Activated CD8-positive, alpha-beta T cell treated with anti-CD3 and anti-CD28 coated beads for 36 hours (primary cell): ENCODE measurements around the gene SYS1. TPM values are rescaled to one million over a fixed set of nuclear protein-coding genes. Genes with fewer than 3 reads are reported as not detected.

Source experiments
- ATAC-seq: fragments of 200-7000 bp; cut with Tn5 transposase; one replicate; pipeline ENCODE4 v1.10.0; 2021; ENCODE audit warnings: mild to moderate bottlenecking, moderate library complexity
- CTCF ChIA-PET: fragments of 350-600 bp; sonication (Branson Sonifier 250); formaldehyde crosslinking; loops from one replicate; lab custom pipeline; 2021; ENCODE audit warnings: antibody characterized with exemption; lab: Charles Lee
- POLR2A ChIA-PET: fragments of 350-600 bp; sonication (Branson Sonifier 250); formaldehyde crosslinking; loops from one replicate; lab custom pipeline; 2021; ENCODE audit warnings: antibody characterized with exemption; lab: Charles Lee
- DNase-seq: peaks from one replicate; pipeline ENCODE4 v3.0.0-alpha.2; 2020
- H3K27ac Mint-ChIP-seq: one replicate; pipeline ENCODE4 v1.8.0; 2021; ENCODE audit warnings: mild to moderate bottlenecking, mixed read lengths
- H3K27me3 Mint-ChIP-seq: one replicate; pipeline ENCODE4 v1.8.0; 2021; ENCODE audit warnings: mixed read lengths
- H3K36me3 Mint-ChIP-seq: one replicate; pipeline ENCODE4 v1.8.0; 2021; ENCODE audit warnings: low read depth, mixed read lengths
- H3K4me1 Mint-ChIP-seq: one replicate; pipeline ENCODE4 v1.8.0; 2021; ENCODE audit warnings: low read depth, mixed read lengths
- H3K4me3 Mint-ChIP-seq: one replicate; pipeline ENCODE4 v1.8.0; 2021; ENCODE audit warnings: mild to moderate bottlenecking, moderate library complexity, mixed read lengths
- H3K9me3 Mint-ChIP-seq: one replicate; pipeline ENCODE4 v1.8.0; 2021; ENCODE audit warnings: mixed read lengths
- CTCF ChIP-seq: fragments of 200-600 bp; IDR thresholded peaks from one replicate; pipeline ENCODE4 v1.8.0; 2022; ENCODE audit warnings: antibody characterized with exemption, mild to moderate bottlenecking
- intact Hi-C: fragments of 100-400 bp; cut with micrococcal nuclease; formaldehyde crosslinking; loops from one replicate; pipeline ENCODE4 v1.10.0; 2022
- total RNA-seq, 2 experiments: library from RNA; stranded (reverse); gene quantifications; one replicate each; pipeline ENCODE4 v1.2.3, GENCODE V29; 2021

The SYS1 gene
- total RNA-seq, 2 experiments from 2014 or later = 19.6 to 20.7 TPM

DNA sequence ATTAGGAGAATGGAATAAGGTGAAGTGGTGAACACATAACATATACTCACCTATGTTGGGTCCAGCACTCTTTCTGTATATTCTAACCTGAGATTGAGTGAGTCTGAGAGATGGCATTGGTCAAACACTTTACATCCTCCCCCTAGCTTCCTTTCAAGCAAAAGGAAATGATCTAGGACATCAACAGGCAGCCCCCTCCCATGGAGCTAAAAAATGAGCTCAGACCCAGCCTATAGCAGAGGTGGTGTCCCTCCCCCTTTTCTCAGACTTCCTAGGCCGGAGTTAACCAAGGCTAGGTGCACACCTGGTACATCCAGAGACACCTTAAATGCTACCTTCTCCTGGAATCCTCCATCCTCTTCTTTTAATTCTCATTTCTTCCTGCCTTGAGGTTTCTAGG lies 9.2 kb upstream of the SYS1 start:
- intact Hi-C loops = no loop called here

GRCh38 chr20:45354423-45355208 lies 8.3 kb upstream of the SYS1 start:
- H3K4me3 Mint-ChIP-seq = peak overlapping the region; percentile 64
- TF ChIP-seq CTCF = no peak
- peak overlapping the region; percentile 92 for H3K27ac Mint-ChIP-seq
- ATAC-seq (peak; percentile 50), DNase-seq (peak; percentile 57)
- CTCF ChIA-PET = interaction anchor here (0.6 to 2.9 kb wide), 12 partner anchors 8 to 417 kb away, joined by 3 to 10 read pairs (median 5); partner anchors contain the start of gene SYS1
- no peaks in the 10 kb centered on the region for H3K27me3 Mint-ChIP-seq
- no peaks in the 10 kb centered on the region for H3K9me3 Mint-ChIP-seq
- no peaks in the 10 kb centered on the region for H3K36me3 Mint-ChIP-seq
- POLR2A ChIA-PET = interaction anchor here (0.8 to 1.6 kb wide), 2 partner anchors 53 to 60 kb away, joined by 3 to 5 read pairs; no protein-coding TSS in a partner anchor
- peaks cover 52% of the 10 kb centered on the region for H3K4me1 Mint-ChIP-seq
- intact Hi-C loops = loop anchor here (5.0 kb wide), 1 partner anchor 42 kb away; no protein-coding TSS in a partner anchor

More for the DNA sequence above, 9.2 kb upstream of the SYS1 start:
- Mint-ChIP-seq H3K27ac (peak overlapping the region; percentile 92), H3K36me3 (no peaks in the 10 kb centered on the region), H3K4me1 (peaks cover 52% of the 10 kb centered on the region), H3K4me3 (peak overlapping the region; percentile 64), H3K9me3 (no peaks in the 10 kb centered on the region), H3K27me3 (no peaks in the 10 kb centered on the region)
- DNase-seq (no peak), ATAC-seq (no peak)
- ChIA-PET CTCF (interaction anchor here (1.1 to 2.4 kb wide), 7 partner anchors 9 to 100 kb away, joined by 4 to 9 read pairs (median 5); partner anchors contain the start of gene SYS1), POLR2A (interaction anchor here (0.9 kb wide), 1 partner anchor 18 kb away, joined by 3 read pairs; no protein-coding TSS in a partner anchor)
- no peak for TF ChIP-seq CTCF

DNA sequence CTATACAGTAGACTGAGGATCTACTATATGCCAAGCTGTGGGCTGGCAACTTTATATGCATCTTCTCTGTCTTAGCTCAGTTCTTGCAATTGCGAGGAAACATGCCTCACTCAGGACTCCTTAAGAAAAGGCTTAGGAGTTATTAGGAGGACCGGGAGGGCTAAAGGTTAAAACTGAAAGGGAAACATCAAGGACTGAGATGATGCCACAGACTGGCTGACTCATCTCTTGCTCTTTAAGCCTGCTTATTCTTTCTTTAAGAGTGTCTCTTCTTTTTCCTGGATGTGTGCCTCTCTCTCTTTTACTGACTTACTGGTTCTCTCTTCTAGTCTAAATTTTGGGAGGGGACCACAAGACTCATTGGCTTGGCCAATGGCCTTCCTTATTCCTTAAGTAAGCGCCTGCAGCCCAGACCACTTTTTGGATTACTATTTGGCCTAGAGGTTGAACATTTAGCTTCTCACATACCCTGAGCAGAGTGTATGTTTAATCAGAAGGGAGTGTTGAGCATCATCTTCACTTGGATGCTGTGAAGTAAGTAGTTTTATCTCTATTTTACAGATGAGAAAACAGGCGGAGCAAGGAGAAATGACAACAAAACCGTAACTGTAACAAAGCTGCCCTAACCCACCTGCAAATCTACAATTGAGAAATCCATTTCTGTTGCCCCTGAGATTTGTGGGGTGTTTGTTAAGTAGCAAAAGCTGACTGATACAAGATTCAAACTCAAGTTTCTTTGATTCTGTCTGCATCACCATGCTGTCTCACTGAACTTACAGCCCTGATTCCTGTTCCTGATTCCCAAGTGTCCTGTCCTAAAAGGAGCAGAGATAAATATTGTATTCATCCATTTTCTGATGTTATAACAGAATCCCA lies 7.5 kb upstream of the SYS1 start:
- intact Hi-C loops = loop anchor here (5.0 kb wide), 1 partner anchor 43 kb away; no protein-coding TSS in a partner anchor
- Mint-ChIP-seq H3K4me1 (peaks cover 51% of the 10 kb centered on the region), H3K27me3 (no peaks in the 10 kb centered on the region), H3K9me3 (no peaks in the 10 kb centered on the region), H3K4me3 (peak overlapping the region; percentile 64), H3K27ac (peak overlapping the region; percentile 92), H3K36me3 (no peaks in the 10 kb centered on the region)
- ChIA-PET POLR2A (interaction anchor here (0.8 to 1.6 kb wide), 3 partner anchors 31 to 60 kb away, joined by 3 to 5 read pairs (median 3); no protein-coding TSS in a partner anchor), CTCF (interaction anchor here (0.6 to 2.9 kb wide), 10 partner anchors 10 to 416 kb away, joined by 3 to 10 read pairs (median 5); no protein-coding TSS in a partner anchor)
- TF ChIP-seq CTCF = no peak
- peak; percentile 76 for ATAC-seq
- peak; percentile 53 for DNase-seq

- POLR2A ChIA-PET = interaction anchor here (1.1 kb wide), 1 partner anchor 31 kb away, joined by 3 read pairs; no protein-coding TSS in a partner anchor
These were observed 4.5 kb upstream of the SYS1 start for GRCh38 chr20:45358282-45359068.

More at GRCh38 chr20:45358282-45359068, 4.5 kb upstream of the SYS1 start:
- no peaks in the 10 kb centered on the region for H3K9me3 Mint-ChIP-seq
- no peak for ATAC-seq
- TF ChIP-seq CTCF = no peak
- no peaks in the 10 kb centered on the region for H3K27me3 Mint-ChIP-seq
- H3K36me3 Mint-ChIP-seq = no peaks in the 10 kb centered on the region
- no peak for DNase-seq
- intact Hi-C loops = loop anchor here (5.0 kb wide), 1 partner anchor 46 kb away; no protein-coding TSS in a partner anchor
- H3K4me3 Mint-ChIP-seq = no peak overlapping the region
- CTCF ChIA-PET = interaction anchor here (0.8 to 24.4 kb wide), 10 partner anchors 15 to 91 kb away, joined by 3 to 549 read pairs (median 5); no protein-coding TSS in a partner anchor
- peak overlapping the region; percentile 13 for H3K27ac Mint-ChIP-seq
- peaks cover 53% of the 10 kb centered on the region for H3K4me1 Mint-ChIP-seq
